GM23248 (cell line): ENCODE data around the gene MAP1B.

ENCODE experiments used
- EZH2 ChIP-seq: fragments of 200-600 bp; sonication (generic); IDR thresholded peaks from 2 replicates; pipeline ENCODE4 v1.6.1; 2018; ENCODE audit warnings: antibody characterized with exemption, mild to moderate bottlenecking; ENCODE audit not compliant: insufficient read depth, poor library complexity, severe bottlenecking
- EZH2phosphoT487 ChIP-seq: fragments of 200-600 bp; sonication (generic); IDR thresholded peaks from 2 replicates; pipeline ENCODE4 v1.6.1; 2018; ENCODE audit warnings: antibody characterized with exemption, moderate library complexity, mild to moderate bottlenecking, low read depth; ENCODE audit not compliant: insufficient read depth

DNA sequence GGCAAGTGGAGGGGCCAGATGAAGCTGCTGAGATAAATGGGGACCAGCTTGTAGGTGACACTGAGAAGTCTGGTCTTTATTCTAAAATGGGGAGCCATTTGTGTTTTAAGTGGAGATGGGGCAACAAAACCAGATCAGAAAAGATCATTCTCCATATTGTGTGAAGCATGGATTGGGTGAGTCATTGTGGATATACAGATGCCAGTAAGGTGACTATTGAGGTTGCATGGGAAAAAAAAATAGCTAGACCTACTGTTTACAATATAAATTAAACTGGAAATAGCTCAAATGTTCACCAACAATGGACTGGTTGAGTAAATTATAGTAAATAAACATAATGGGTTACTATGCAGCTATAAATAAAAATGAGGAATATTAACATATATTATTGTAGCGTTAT lies 5.4 kb upstream of the MAP1B start:
- TF ChIP-seq EZH2 (no peak), EZH2phosphoT487 (no peak)
